HepG2 (cell line): Measurements from ENCODE around the gene FOXD1. TPM values are rescaled to one million over a fixed set of nuclear protein-coding genes. Genes with fewer than 3 reads are reported as not detected.

Experiments
- ATAC-seq: fragments of 200-7000 bp; cut with Tn5 transposase; 3 replicates; pipeline ENCODE4 v1.9.1; 2020; ENCODE audit warnings: mild to moderate bottlenecking, moderate library complexity
- BruUV-seq: library from RNA; stranded (reverse); fragments of 400-500 nt; replicated peaks from 2 replicates; lab custom pipeline; 2021; lab: Mats Ljungman, UMichigan
- CTCF ChIA-PET: fragments of 300-600 bp; formaldehyde crosslinking; extraction: SDS; loops from one replicate; lab custom pipeline; 2021; ENCODE audit warnings: low total read pairs, inconsistent platforms, low intra/inter-chr PET ratio; lab: Yijun Ruan, JAX
- POLR2A ChIA-PET: fragments of 350-600 bp; sonication (Branson Sonifier 250); formaldehyde crosslinking; loops from one replicate; lab custom pipeline; 2020; ENCODE audit warnings: antibody characterized with exemption, inconsistent platforms; lab: Yijun Ruan, JAX
- DNase-seq: peaks from one replicate; pipeline ENCODE4 v3.0.0-alpha.2; 2015; ENCODE audit warnings: low spot score
- FAIRE-seq: peaks from 3 replicates; lab custom pipeline; 2011; peaks lifted over from hg19 to GRCh38; lab: Jason Lieb, UNC
- H2AFZ ChIP-seq: one replicate; pipeline ENCODE4 v1.6.1; 2011; ENCODE audit warnings: low read length, inconsistent platforms
- H3K27ac ChIP-seq: fragments of 300-600 bp; 3 replicates; pipeline ENCODE4 v1.8.0; 2011; ENCODE audit warnings: mixed run types, mild to moderate bottlenecking, mixed read lengths, low read length, inconsistent platforms; ENCODE audit not compliant: insufficient read depth; ENCODE audit errors: extremely low read length
- H3K27me3 ChIP-seq, 2 experiments: fragments of 200-600 bp in 1 of 2; 2 replicates in 1 of 2; 3 replicates in 1 of 2; pipeline versions ENCODE4 v1.6.0 to v1.8.0; 2011; ENCODE audit warnings: low read length in 2 of 2, mild to moderate bottlenecking in 2 of 2, moderate library complexity in 2 of 2, inconsistent platforms in 1 of 2; ENCODE audit not compliant: insufficient read depth in 2 of 2, control insufficient read depth in 1 of 2
- H3K36me3 ChIP-seq, 2 experiments: fragments of 200-600 bp in 1 of 2; replicated peaks in 1 of 2; 2 replicates in 1 of 2; 3 replicates in 1 of 2; pipeline versions ENCODE4 v1.5.1 to v1.8.0; 2011; ENCODE audit warnings: low read length in 2 of 2, inconsistent platforms in 1 of 2; ENCODE audit not compliant: insufficient read depth in 2 of 2, control insufficient read depth in 1 of 2
- H3K4me1 ChIP-seq: 2 replicates; pipeline ENCODE4 v1.5.1; 2012; ENCODE audit warnings: low read length, inconsistent platforms; ENCODE audit not compliant: insufficient read depth
- H3K4me2 ChIP-seq: 2 replicates; pipeline ENCODE4 v1.6.0; 2011; ENCODE audit warnings: low read depth, low read length, inconsistent platforms
- H3K4me3 ChIP-seq, 3 experiments: fragments of 200-600 bp in 1 of 3; sonication (generic), shearing (Covaris generic) in 1 of 3; replicated peaks in 1 of 3; 2 replicates each; pipeline ENCODE4 v1.5.1; 2011 to 2016; ENCODE audit warnings: low read length in 3 of 3, inconsistent platforms in 2 of 3, low read depth in 2 of 3, mild to moderate bottlenecking in 2 of 3, control low read depth in 1 of 3, mixed read lengths in 1 of 3; ENCODE audit not compliant: insufficient read depth in 1 of 3
- H3K79me2 ChIP-seq: one replicate; pipeline ENCODE4 v1.6.1; 2011; ENCODE audit warnings: low read length, inconsistent platforms; ENCODE audit not compliant: insufficient read depth
- H3K9ac ChIP-seq: 2 replicates; pipeline ENCODE4 v1.6.0; 2011; ENCODE audit warnings: mild to moderate bottlenecking, low read depth, low read length, inconsistent platforms; ENCODE audit not compliant: insufficient read depth
- H3K9me3 ChIP-seq: 2 replicates; pipeline ENCODE4 v1.5.1; 2012; ENCODE audit warnings: mild to moderate bottlenecking, low read length
- H4K20me1 ChIP-seq: 2 replicates; pipeline ENCODE4 v1.6.0; 2011; ENCODE audit warnings: inconsistent platforms, mild to moderate bottlenecking, low read length, moderate library complexity; ENCODE audit not compliant: insufficient read depth
- CREB1 ChIP-seq, 2 experiments: fragments of 450-650 bp in 1 of 2; IDR thresholded peaks; 2 replicates each; pipeline ENCODE4 v1.6.1; 2016 to 2017; ENCODE audit warnings: control low read depth in 1 of 2, mild to moderate bottlenecking in 1 of 2, missing compliant biosample characterization in 1 of 2, missing genetic modification characterization in 1 of 2
- DRAP1 ChIP-seq: IDR thresholded peaks from 2 replicates; pipeline ENCODE4 v1.6.1; 2016; ENCODE audit warnings: missing genetic modification reagents, missing compliant biosample characterization
- ELF3 ChIP-seq: IDR thresholded peaks from 2 replicates; pipeline ENCODE4 v1.6.1; 2016; ENCODE audit warnings: missing genetic modification reagents, missing compliant biosample characterization
- HNF4A ChIP-seq: sonication (generic); formaldehyde crosslinking; IDR thresholded peaks from 2 replicates; pipeline ENCODE4 v1.4.0; 2020; ENCODE audit warnings: missing genetic modification reagents
- KAT8 ChIP-seq: IDR thresholded peaks from 2 replicates; pipeline ENCODE4 v1.6.1; 2016; ENCODE audit warnings: missing genetic modification reagents, missing compliant biosample characterization
- LCORL ChIP-seq, 2 experiments: fragments of 450-650 bp in 1 of 2; sonication (generic) in 1 of 2; formaldehyde crosslinking in 1 of 2; IDR thresholded peaks; 2 replicates each; pipeline versions ENCODE4 v1.5.0 to v1.6.1; 2017 to 2020; ENCODE audit warnings: antibody characterized with exemption in 1 of 2, missing genetic modification reagents in 1 of 2
- MBD4 ChIP-seq: IDR thresholded peaks from 2 replicates; pipeline ENCODE4 v1.6.1; 2012; ENCODE audit warnings: low read length, inconsistent platforms, borderline replicate concordance
- POLR2A ChIP-seq, 2 experiments: IDR thresholded peaks; 2 replicates each; pipeline ENCODE4 v1.6.1; 2011; ENCODE audit warnings: low read depth in 2 of 2, low read length in 2 of 2, mild to moderate bottlenecking in 1 of 2, moderate library complexity in 1 of 2; ENCODE audit not compliant: insufficient read depth in 1 of 2
- POLR2AphosphoS5 ChIP-seq: IDR thresholded peaks from 2 replicates; pipeline ENCODE4 v1.6.1; 2012; ENCODE audit warnings: low read depth, low read length
- RAD51 ChIP-seq: fragments of 450-650 bp; IDR thresholded peaks from 2 replicates; pipeline ENCODE4 v1.6.1; 2016; ENCODE audit warnings: borderline replicate concordance
- SIX1 ChIP-seq: sonication (generic); formaldehyde crosslinking; IDR thresholded peaks from 2 replicates; pipeline ENCODE4 v1.4.0; 2020; ENCODE audit warnings: missing genetic modification reagents, borderline replicate concordance
- SMAD1 ChIP-seq: sonication (generic); formaldehyde crosslinking; IDR thresholded peaks from 2 replicates; pipeline ENCODE4 v1.4.0; 2020; ENCODE audit warnings: missing genetic modification reagents, low read depth, mild to moderate bottlenecking, borderline replicate concordance
- STAG1 ChIP-seq: sonication (generic); formaldehyde crosslinking; IDR thresholded peaks from 2 replicates; pipeline ENCODE4 v1.4.0; 2020; ENCODE audit warnings: missing genetic modification reagents
- TAF1 ChIP-seq: sonication (generic); formaldehyde crosslinking; IDR thresholded peaks from 2 replicates; pipeline ENCODE4 v1.4.0; 2020; ENCODE audit warnings: missing genetic modification reagents
- TEAD3 ChIP-seq: optimal IDR thresholded peaks from 2 replicates; pipeline ENCODE3; 2016; ENCODE audit warnings: borderline replicate concordance
- ZNF260 ChIP-seq: sonication (generic); formaldehyde crosslinking; IDR thresholded peaks from 2 replicates; pipeline ENCODE4 v1.4.0; 2020; ENCODE audit warnings: missing genetic modification reagents, low read depth, mild to moderate bottlenecking, borderline replicate concordance
- ZNF331 ChIP-seq: sonication (generic); formaldehyde crosslinking; IDR thresholded peaks from 2 replicates; pipeline ENCODE4 v1.4.0; 2020; ENCODE audit warnings: missing genetic modification reagents
- ZNF644 ChIP-seq: IDR thresholded peaks from 2 replicates; pipeline ENCODE4 v1.6.1; 2016; ENCODE audit warnings: low read depth
- ZNF816 ChIP-seq: sonication (generic); formaldehyde crosslinking; IDR thresholded peaks from 2 replicates; pipeline ENCODE4 v1.8.0; 2022; ENCODE audit warnings: missing genetic modification reagents, mild to moderate bottlenecking, borderline replicate concordance
- WGBS: methylation state at CpG from one replicate; pipeline ENCODE4 v1.1.6; 2017; ENCODE audit warnings: low lambda C conversion rate; 5-methylcytosine and 5-hydroxymethylcytosine counted together
- in situ Hi-C: cut with HindIII; loops from 2 replicates; pipeline ENCODE4 v1.10.0; 2017; ENCODE audit warnings: low pct_unique_long_range_greater_than_20kb; ENCODE audit not compliant: extremely low pct_ligation_motif_present
- intact Hi-C: fragments of 100-400 bp; cut with micrococcal nuclease; formaldehyde crosslinking; loops from one replicate; pipeline ENCODE4 v1.10.0; 2022; ENCODE audit not compliant: unreplicated experiment
- polyA plus RNA-seq, 8 experiments: library from polyadenylated mRNA; depleted of rRNA in 3 of 8; stranded (reverse) in 7 of 8; unstranded in 1 of 8; fragments of >200 nt; fragmentation: Illumina TruSeq in 4 of 8; extraction: Trizol in 4 of 8; gene quantifications; 2 replicates each; pipeline versions ENCODE4 v1.2.1 to v1.2.3, GENCODE V29; 2011 to 2016; ENCODE audit warnings: low read depth in 4 of 8, missing spikeins in 1 of 8, mixed read lengths in 1 of 8; ENCODE audit not compliant: insufficient read depth in 1 of 8
- total RNA-seq, 5 experiments: library from RNA; depleted of rRNA; stranded (reverse); fragments of >200 nt; fragmentation: Illumina TruSeq; extraction: Trizol; gene quantifications; 2 replicates each; pipeline ENCODE4 v1.2.3, GENCODE V29; 2016; ENCODE audit warnings: low read depth in 1 of 5
- TF ChIP-seq, protein P1 (sequence below): sonication (generic); formaldehyde crosslinking; IDR thresholded peaks from 2 replicates; pipeline ENCODE4 v1.5.0; 2020; ENCODE audit warnings: mild to moderate bottlenecking, missing genetic modification reagents, moderate library complexity
- TF ChIP-seq, protein P2 (sequence below): sonication (generic); formaldehyde crosslinking; IDR thresholded peaks from 2 replicates; pipeline ENCODE4 v1.4.0; 2020; ENCODE audit warnings: mild to moderate bottlenecking, missing genetic modification reagents

Gene FOXD1
- total and polyA plus RNA-seq, 2 of the 13 experiments (the other 11 are each of a cell fraction or from before 2014, with no cell fraction given) = 0.04 to 0.05 TPM

DNA sequence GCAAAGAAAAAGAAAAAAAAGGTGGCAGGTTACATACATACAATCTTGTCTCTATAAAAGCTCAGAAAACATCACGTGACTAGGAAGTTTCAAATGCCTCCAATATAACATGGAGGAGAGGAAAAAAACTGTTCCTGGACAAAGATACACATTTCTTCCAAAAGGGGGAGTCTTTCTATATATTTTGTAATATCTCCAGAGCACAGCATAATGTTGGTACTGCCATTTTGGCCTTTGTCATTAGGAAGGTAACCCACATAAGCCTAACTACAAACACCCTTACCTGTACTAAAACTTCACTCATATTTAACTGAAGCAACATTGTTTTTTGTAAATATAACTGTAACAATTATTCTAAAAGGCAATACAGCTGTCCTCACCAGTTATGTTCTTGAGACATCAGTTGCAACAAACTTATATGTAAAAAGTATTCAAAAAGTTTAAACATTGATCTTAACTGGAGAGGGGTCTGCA, 48.4 kb upstream of the FOXD1 start:
- BruUV-seq = no TSS peak
- POLR2A ChIA-PET = interaction anchor here (0.9 to 2.4 kb wide), 3 partner anchors 19 to 45 kb away, joined by 3 to 7 read pairs (median 3); no protein-coding TSS in a partner anchor
- DNase-seq (peak; percentile 90), FAIRE-seq (peak; percentile 65), ATAC-seq (peak; percentile 9)
- CTCF ChIA-PET = no interaction called here
- peaks cover 35% of the 10 kb centered on the region for H3K4me1 ChIP-seq
- intact Hi-C loops (loop anchor here (5.0 kb wide), 1 partner anchor 45 kb away; no protein-coding TSS in a partner anchor), in situ Hi-C loops (no loop called here)
- H3K36me3 ChIP-seq = peaks cover 3 to 10% of the 10 kb centered on the region in 2 experiments; a peak in 4 of 5 replicates
- peaks cover 32% of the 10 kb centered on the region for H4K20me1 ChIP-seq
- H3K4me3 ChIP-seq = peak overlapping the region; percentile 83 to 100 (median 99)
- H3K27me3 ChIP-seq = no peaks in the 10 kb centered on the region; a peak in 2 of 5 replicates
- H3K27ac ChIP-seq = peak overlapping the region; percentile 92
- H3K4me2 ChIP-seq = peak overlapping the region; percentile 87
- no peaks in the 10 kb centered on the region for H3K9me3 ChIP-seq
- H3K9ac ChIP-seq = peak overlapping the region; percentile 99
- peaks cover 37% of the 10 kb centered on the region for H3K79me2 ChIP-seq
- H2AFZ ChIP-seq = no peak overlapping the region
- WGBS = 0% methylated on average over 1 of the region's 1 CpG
- TF ChIP-seq POLR2A (IDR thresholded peaks at IDR 0.05; ENCODE audit: insufficient read depth in 1 of 2, low read depth in 2 of 2, low read length in 2 of 2) (peak in 1 of 2 experiments; percentile 46; a peak in 1 of 4 replicates), HNF4A (CRISPR knock-in tag) (no peak), SIX1 (CRISPR knock-in tag) (peak; percentile 17; the same call in 1 of the 2 replicates), POLR2AphosphoS5 (0 out of 2 replicates have a peak, but pooled peaks have one; percentile 29), LCORL (IDR thresholded peaks at IDR 0.05) (peak; percentile 65; the same call in 1 of the 2 replicates), LCORL (CRISPR knock-in tag; IDR thresholded peaks at IDR 0.05) (no peak), ZNF816 (no peak), STAG1 (CRISPR knock-in tag) (peak; percentile 26; the same call in 1 of the 2 replicates), ZNF644 (CRISPR knock-in tag) (peak; percentile 86), CREB1 (IDR thresholded peaks at IDR 0.05) (no peak), CREB1 (CRISPR knock-in tag; IDR thresholded peaks at IDR 0.05) (0 out of 2 replicates have a peak, but pooled peaks have one; percentile 27), ZNF260 (CRISPR knock-in tag) (no peak), DRAP1 (CRISPR knock-in tag) (peak; percentile 52; the same call in 1 of the 2 replicates), TEAD3 (CRISPR knock-in tag) (peak; percentile 97), ELF3 (CRISPR knock-in tag) (peak; percentile 39; the same call in 1 of the 2 replicates), TAF1 (CRISPR knock-in tag) (no peak), KAT8 (peak; percentile 74), ZNF331 (CRISPR knock-in tag) (0 out of 2 replicates have a peak, but pooled peaks have one; percentile 31), MBD4 (0 out of 2 replicates have a peak, but pooled peaks have one; percentile 28), RAD51 (peak; percentile 97), SMAD1 (CRISPR knock-in tag) (no peak)
- TF ChIP-seq, protein P1, sequence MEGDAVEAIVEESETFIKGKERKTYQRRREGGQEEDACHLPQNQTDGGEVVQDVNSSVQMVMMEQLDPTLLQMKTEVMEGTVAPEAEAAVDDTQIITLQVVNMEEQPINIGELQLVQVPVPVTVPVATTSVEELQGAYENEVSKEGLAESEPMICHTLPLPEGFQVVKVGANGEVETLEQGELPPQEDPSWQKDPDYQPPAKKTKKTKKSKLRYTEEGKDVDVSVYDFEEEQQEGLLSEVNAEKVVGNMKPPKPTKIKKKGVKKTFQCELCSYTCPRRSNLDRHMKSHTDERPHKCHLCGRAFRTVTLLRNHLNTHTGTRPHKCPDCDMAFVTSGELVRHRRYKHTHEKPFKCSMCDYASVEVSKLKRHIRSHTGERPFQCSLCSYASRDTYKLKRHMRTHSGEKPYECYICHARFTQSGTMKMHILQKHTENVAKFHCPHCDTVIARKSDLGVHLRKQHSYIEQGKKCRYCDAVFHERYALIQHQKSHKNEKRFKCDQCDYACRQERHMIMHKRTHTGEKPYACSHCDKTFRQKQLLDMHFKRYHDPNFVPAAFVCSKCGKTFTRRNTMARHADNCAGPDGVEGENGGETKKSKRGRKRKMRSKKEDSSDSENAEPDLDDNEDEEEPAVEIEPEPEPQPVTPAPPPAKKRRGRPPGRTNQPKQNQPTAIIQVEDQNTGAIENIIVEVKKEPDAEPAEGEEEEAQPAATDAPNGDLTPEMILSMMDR (CRISPR knock-in tag) = peak; percentile 60
- TF ChIP-seq, protein P2, sequence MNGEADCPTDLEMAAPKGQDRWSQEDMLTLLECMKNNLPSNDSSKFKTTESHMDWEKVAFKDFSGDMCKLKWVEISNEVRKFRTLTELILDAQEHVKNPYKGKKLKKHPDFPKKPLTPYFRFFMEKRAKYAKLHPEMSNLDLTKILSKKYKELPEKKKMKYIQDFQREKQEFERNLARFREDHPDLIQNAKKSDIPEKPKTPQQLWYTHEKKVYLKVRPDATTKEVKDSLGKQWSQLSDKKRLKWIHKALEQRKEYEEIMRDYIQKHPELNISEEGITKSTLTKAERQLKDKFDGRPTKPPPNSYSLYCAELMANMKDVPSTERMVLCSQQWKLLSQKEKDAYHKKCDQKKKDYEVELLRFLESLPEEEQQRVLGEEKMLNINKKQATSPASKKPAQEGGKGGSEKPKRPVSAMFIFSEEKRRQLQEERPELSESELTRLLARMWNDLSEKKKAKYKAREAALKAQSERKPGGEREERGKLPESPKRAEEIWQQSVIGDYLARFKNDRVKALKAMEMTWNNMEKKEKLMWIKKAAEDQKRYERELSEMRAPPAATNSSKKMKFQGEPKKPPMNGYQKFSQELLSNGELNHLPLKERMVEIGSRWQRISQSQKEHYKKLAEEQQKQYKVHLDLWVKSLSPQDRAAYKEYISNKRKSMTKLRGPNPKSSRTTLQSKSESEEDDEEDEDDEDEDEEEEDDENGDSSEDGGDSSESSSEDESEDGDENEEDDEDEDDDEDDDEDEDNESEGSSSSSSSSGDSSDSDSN (CRISPR knock-in tag) = no peak
